Left ventricle myocardium superior (tissue), 1 donor: ENCODE data around the gene CRTAP. TPM values are rescaled to one million over a fixed set of nuclear protein-coding genes. Genes with fewer than 3 reads are reported as not detected.
A peak's percentile ranks its signal among the peaks of the same experiment; 100 is the strongest.
"Not testable (repeated sequence)": the region's sequence is repeated elsewhere in the genome, so short reads cannot be mapped to it uniquely, and the experiment has no call there.

Source experiments
- ATAC-seq: fragments of 200-7000 bp; cut with Tn5 transposase; one replicate; pipeline ENCODE4 v1.9.1; 2020; ENCODE audit warnings: mild to moderate bottlenecking, moderate library complexity
- DNase-seq: peaks from one replicate; pipeline ENCODE4 v3.0.0-alpha.2; 2020
- intact Hi-C: fragments of 100-400 bp; cut with micrococcal nuclease; formaldehyde crosslinking; loops from one replicate; pipeline ENCODE4 v1.11.0; 2022
- long read RNA-seq: library from polyadenylated mRNA; unstranded; transcript quantifications from one replicate; pipeline ENCODE4 v2.0.0, GENCODE V29; 2021
- total RNA-seq: library from RNA; stranded (reverse); fragmentation: NEBNext Ultra II Directional; extraction: Animal tissue kit (Norgen Biotek cat#: 25700); gene quantifications from one replicate; pipeline ENCODE4 v1.2.1, GENCODE V29; 2021
- donor health status: DM: no; HTN: yes; CAD: no; lungs with severe emphysema.

Gene CRTAP
- total RNA-seq, result 94.6 TPM
- long read RNA-seq, full-length matches to known transcripts, result 75 of 116 reads
- long read RNA-seq, partial matches to known transcripts, result 34 of 116 reads
- long read RNA-seq, other reads (novel, unspliced or antisense), result 7 of 116 reads

DNA sequence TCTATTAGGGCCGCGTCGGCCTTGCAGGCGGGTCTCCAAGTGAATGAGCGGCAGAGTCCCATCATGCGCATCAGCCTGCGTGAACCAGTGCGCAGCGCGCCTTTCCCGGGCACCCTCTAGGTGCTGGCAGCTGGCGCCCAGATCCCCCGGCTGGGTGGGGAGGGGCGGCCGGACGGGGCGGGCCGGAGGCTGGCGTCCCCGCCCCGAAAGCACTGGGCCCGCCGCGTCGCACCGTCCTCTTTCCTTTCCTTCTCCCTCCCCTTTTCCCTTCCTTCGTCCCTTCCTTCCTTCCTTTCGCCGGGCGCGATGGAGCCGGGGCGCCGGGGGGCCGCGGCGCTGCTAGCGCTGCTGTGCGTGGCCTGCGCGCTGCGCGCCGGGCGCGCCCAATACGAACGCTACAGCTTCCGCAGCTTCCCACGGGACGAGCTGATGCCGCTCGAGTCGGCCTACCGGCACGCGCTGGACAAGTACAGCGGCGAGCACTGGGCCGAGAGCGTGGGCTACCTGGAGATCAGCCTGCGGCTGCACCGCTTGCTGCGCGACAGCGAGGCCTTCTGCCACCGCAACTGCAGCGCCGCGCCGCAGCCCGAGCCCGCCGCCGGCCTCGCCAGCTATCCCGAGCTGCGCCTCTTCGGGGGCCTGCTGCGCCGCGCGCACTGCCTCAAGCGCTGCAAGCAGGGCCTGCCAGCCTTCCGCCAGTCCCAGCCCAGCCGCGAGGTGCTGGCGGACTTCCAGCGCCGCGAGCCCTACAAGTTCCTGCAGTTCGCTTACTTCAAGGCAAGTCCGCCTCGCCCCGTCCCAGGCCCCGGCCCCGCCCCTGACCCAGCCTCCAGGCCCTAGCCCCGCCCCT, at the start of gene CRTAP:
TSS of gene CRTAP (plus strand) at position 243 of the 850 bp plus-strand sequence. CDS start at position 307, 64 bp downstream.
- peak; percentile 98 for DNase-seq
- intact Hi-C loops, result no loop called here
- ATAC-seq, result peak; percentile 95

DNA sequence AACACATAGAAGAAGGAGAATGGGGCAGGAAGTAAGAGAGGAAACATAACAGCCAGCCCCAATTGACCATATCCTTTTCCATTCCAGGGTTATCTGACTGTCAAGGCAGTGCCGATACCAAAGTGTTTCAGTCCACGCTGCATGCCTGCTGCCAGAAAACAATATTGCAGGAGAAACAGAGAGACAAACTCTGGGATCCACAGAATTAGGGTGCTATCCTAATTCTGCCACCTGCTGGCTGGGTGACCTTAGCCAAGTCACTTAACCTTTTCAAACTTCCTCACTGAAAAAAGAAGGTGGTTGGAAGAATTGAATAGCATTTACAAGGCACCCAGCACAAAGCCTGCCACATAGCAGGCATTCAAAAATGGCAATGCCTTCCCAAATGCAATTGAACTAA, 48.9 kb upstream of the CRTAP start:
- no peak for ATAC-seq
- intact Hi-C loops, result no loop called here
- DNase-seq, result no peak

DNA sequence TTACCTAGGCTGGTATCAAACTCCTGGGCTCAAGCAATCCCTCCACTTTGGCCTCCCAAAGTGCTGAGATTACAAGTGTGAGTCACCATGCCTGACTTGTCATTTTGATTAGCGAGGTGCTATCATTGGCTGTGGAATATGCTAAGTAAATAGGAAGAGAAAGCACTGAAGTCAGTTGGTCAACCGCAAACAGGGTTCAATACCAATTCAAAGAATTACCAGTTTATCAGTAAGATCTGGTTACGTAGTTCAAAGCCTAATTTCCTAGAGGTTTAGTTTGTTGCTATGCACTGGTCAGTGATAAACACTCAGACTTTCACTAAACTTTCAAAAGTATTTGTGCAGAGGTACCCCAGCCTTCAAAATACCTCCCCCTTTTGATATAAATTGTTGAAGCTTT, 46.3 kb upstream of the CRTAP start:
- DNase-seq (no peak), ATAC-seq (no peak)
- intact Hi-C loops, result no loop called here

DNA sequence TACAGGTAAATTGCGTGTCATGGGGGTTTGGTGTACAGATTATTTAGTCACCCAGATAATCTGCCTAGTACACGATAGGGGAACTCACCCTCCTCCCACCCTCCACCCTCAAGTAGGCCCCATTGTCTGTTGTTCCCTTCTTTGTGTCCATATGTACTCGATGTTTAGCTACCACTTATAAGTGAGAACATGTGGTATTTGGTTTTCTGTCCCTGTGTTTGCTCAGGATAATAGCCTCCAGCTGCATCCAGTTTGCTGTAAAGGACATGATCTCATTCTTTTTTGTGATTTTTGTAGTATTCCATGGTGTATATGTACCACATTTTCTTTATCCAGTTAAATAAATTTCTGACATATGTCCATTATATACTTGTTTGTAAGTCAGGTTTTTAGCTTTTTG, 44.0 kb upstream of the CRTAP start:
- DNase-seq, intact Hi-C loops, ATAC-seq: not testable (repeated sequence)

- intact Hi-C loops, result no loop called here
- DNase-seq (no peak), ATAC-seq (no peak)
Measured at GRCh38 chr3:33071181-33071580, 42.6 kb upstream of the CRTAP start.

- ATAC-seq, result no peak
- intact Hi-C loops, result no loop called here
- no peak for DNase-seq
Measured at GRCh38 chr3:33071946-33072345, 41.9 kb upstream of the CRTAP start.

DNA sequence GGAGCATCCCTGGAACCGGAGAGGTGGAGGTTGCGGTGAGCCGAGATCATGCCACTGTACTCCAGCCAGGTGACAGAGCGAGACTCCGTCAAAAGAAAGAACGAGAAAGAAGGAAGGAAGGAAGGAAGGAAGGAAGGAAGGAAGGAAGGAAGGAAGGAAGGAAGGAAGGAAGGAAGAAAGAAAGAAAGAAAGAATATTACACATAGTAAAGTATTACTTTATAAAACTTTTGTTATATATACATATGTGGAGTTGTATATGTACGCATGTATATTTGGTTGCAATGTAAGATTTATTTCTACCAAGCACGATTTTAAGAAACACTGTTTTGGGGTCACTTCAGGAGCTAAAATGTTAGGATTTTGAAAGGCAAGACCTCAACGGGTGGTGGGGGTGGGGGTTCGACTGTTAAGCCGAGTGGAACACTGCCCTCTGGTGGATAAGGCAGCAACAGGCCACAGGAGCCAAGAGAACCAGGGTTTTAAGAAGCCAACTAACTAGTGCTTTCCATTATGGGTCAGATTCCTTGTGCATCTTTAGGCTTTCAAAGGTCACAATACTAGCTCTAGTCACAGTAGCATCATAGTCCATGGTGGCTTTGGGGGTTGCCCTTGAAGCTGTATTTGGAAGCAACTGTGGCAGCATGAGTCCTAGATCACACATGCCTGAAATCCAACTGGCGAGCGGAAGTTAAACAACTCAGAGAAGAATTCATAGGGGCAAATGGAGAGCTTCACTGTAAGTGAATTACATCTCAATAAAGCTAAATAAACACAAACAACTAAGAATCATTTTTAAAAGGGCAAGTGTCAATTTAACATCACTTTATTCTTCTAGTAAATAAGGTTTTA, 39.4 kb upstream of the CRTAP start:
- ATAC-seq (peak; percentile 75), DNase-seq (peak; percentile 51)
- intact Hi-C loops, result no loop called here

DNA sequence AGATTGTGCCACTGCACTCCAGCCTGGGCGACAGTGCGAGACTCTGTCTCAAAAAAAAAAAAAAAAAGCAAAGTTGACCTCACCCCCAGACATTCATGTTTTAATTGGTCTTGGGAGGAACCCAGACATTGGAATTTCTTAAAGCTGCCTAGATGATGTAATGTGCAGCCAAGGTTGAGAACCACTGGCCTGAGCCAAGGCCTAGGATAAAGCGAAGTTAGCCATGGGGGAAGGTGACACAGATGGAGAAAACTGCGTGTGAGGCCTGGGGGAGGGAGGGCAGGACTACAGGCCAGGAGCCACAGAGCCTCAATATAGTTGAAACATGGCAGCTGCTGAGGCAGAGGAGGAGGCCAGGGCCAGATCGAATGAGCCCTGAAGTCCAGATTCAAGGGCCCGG, 37.8 kb upstream of the CRTAP start:
- DNase-seq (no peak), ATAC-seq (peak; percentile 26)
- intact Hi-C loops, result no loop called here

DNA sequence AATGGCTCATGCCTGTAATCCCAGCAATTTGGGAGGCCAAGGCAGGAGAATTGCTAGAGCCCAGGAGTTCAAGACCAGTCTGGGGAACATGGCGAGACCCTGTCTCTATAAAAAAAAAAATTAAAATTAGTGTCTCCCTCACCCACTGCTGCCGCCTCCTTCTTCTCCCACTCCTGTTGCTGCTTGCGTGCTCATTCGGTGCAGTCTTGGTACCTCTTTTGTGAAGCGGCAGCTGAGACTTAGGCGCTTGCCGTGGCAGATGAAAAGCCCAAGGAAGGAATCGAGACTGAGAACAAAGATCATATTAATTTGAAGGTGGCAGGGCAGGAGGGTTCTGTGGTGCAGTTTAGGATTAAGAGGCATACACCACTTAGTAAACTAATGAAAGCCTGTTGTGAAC, 36.9 kb upstream of the CRTAP start:
- ATAC-seq, result no peak
- DNase-seq, result no peak
- intact Hi-C loops, result no loop called here

GRCh38 chr3:33077976-33078375, 35.8 kb upstream of the CRTAP start:
- intact Hi-C loops, result no loop called here
- DNase-seq, result no peak
- no peak for ATAC-seq

DNA sequence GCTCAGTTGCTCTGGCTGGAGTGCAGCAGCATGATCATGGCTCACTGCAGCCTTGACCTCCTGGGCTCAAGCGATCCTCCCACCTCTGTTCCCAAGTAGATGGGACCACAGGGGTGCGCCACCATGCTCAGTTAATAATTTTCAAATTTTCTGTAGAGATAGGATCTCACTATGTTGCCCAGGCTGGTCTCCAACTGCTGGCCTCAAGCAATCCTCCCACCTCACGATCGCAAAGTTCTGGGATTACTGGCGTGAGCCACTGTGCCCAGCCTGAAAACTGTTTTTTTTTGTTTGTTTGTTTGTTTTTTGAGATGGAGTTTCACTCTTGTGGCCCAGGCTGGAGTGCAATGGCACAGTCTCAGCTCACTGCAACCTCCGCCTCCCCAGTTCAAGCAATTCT, 34.0 kb upstream of the CRTAP start:
- intact Hi-C loops, DNase-seq, ATAC-seq: not testable (repeated sequence)

DNA sequence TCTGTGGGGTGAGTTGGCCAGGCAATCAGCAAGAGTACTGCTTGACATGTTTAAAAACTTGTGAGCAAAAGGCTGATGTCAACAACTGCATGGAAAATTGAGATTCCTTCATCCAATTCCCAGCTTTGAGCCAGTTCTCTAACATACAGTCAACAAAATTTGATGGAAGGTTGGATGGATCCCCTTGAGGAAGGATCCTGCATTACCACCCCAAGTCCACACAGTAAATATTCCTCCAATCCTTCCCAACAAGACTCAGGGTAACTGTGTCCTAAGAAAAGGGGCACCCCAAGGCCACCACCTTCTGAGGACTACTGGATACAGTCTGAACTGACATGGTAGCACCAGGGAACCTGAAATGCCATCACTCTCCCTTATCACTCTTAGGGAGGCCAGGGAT, 32.0 kb upstream of the CRTAP start:
- intact Hi-C loops, result no loop called here
- ATAC-seq, result no peak
- no peak for DNase-seq

DNA sequence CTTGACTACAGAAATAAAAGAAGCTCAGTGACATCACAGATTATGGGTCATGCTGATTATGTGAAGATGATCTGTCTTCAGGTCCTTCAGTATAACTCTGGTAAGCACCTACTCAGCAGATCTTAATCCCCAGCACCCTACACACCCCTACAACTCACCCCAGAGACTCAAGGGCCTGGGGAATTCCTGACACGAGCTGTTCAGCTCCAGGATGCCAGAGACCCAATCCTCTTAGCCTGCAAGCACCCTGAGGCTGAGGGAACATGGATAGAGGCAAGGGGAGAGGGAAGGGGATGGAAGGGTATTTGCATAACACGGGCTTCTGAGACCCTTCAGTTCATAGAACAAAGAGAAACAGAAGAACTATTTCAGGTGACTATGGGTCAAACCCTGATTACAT, 29.9 kb upstream of the CRTAP start:
- intact Hi-C loops, result no loop called here
- ATAC-seq, result no peak

GRCh38 chr3:33088691-33089090, 25.1 kb upstream of the CRTAP start:
- intact Hi-C loops, result no loop called here
- no peak for ATAC-seq
- no peak for DNase-seq

More for the DNA sequence above, 29.9 kb upstream of the CRTAP start:
- no peak for DNase-seq

DNA sequence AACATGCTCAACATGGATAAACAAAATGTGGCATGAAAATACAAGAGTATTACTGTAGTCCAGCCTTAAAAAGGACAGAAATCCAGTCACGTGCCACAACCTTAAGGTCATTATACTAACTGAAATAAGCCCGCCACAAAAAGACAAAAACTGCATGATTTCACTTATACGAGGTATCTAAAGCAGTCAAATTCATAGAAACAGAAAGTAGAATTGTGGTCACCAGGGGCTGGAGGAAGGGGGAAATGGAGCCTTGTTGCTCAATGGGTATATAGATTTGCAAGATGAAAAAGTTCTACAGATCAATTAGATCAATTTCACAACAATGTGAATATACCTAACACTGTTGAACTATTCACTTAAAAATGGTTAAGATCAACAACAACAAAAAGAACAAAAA, 24.3 kb upstream of the CRTAP start:
- ATAC-seq, result no peak
- no peak for DNase-seq
- intact Hi-C loops, result no loop called here

- intact Hi-C loops, result no loop called here
- ATAC-seq, result no peak
- DNase-seq, result no peak
Measured at GRCh38 chr3:33091746-33092145, 22.1 kb upstream of the CRTAP start.

DNA sequence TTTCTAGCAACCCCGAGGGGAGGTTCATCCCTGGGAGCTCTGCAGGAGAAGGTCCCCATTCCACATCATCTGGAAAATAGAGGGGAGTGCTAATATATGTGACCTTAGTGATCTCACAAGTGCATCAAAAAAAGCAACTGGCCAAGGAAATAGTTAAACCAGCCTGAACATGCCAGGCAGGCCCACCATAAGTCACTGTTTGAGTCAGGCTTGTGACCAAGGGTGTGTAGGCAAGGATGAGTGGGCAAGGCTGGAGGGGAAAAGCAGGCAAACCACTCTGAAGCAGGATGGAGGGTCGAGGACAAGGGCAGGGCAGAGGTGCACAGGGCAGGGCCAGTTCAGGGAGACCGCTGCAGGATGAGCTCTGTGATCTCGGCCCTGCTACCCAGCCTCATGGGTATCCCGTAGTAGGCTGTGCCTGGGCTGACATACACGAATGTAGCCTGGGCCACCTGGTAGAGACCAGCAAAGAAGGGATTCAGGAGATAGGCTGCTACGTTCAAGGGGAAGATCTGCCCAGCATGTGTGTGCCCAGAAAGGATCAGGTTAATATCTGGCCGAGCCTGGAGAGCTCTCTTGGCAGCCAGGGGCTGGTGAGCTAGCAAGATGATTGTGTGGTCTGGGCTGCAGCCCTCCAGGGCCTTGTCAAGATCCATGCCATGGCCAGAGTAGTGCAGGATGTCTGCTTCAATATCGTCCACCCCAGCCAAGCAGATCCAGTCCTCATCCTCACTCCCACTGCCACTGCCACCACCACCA, 21.1 kb upstream of the CRTAP start:
- peak; percentile 31 for ATAC-seq
- intact Hi-C loops, result no loop called here
- peak; percentile 42 for DNase-seq

DNA sequence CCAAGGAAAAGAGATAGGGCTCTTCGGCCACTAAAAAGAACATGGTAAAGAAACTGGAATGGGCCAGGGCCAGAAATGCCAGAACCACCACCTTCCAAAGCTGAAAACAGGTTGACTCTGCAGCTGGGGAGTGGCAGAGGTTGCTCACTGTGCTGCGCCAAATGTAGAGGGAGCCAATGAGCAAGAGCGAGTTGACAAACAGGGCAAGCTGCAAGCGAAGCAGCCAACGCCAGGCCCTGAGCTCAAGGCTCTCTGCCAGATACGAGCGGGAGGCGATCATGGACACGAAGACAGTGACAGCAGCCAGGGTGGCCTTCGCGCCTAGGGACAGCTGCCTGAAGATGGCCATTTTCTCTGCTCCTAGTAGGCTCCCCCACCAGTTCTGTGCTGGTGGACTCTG, 20.0 kb upstream of the CRTAP start:
- no peak for ATAC-seq
- DNase-seq, result no peak
- intact Hi-C loops, result no loop called here

GRCh38 chr3:33095436-33095835, 18.4 kb upstream of the CRTAP start:
- DNase-seq, result no peak
- ATAC-seq, result no peak
- intact Hi-C loops, result no loop called here
